Measurements from ENCODE around the gene LAPTM4A. TPM values are rescaled to one million over a fixed set of nuclear protein-coding genes. Genes with fewer than 3 reads are reported as not detected.

The LAPTM4A gene
- total and polyA plus RNA-seq, 9 donors = 170 to 843 (median 282) TPM

- H3K9me3 ChIP-seq = no peaks in the 10 kb centered on the region
- WGBS, 3 donors = 95% methylated on average over 5 of the region's 5 CpGs
- intact Hi-C loops (cut with DNase I) = no loop called here
- no peaks in the 10 kb centered on the region for H3K36me3 ChIP-seq
- no peak for DNase-seq
- H3K27me3 ChIP-seq = no peaks in the 10 kb centered on the region
- peaks cover 4% of the 10 kb centered on the region for H3K4me1 ChIP-seq (ENCODE audit: insufficient read depth)
- TF ChIP-seq EP300 (IDR thresholded peaks at IDR 0.05) = no peak
- TF ChIP-seq POLR2A (IDR thresholded peaks at IDR 0.05) = no peak
- no peak for TF ChIP-seq CTCF (IDR thresholded peaks at IDR 0.05)
- H3K27ac ChIP-seq = no peak overlapping the region
- H3K4me3 ChIP-seq = no peak overlapping the region
Observed at GRCh38 chr2:20061940-20062339, 10.5 kb upstream of the LAPTM4A start.

GRCh38 chr2:20061476-20061875 is 10.0 kb upstream of the LAPTM4A start:
- no peak for DNase-seq
- no peak overlapping the region for H3K4me3 ChIP-seq
- WGBS, 3 donors = 63 to 88% (median 63%) methylated on average over 3 of the region's 3 CpGs
- TF ChIP-seq POLR2A (IDR thresholded peaks at IDR 0.05) = no peak
- TF ChIP-seq CTCF (IDR thresholded peaks at IDR 0.05) = no peak
- TF ChIP-seq EP300 (IDR thresholded peaks at IDR 0.05) = no peak
- H3K4me1 ChIP-seq (ENCODE audit: insufficient read depth) = peaks cover 3% of the 10 kb centered on the region
- H3K27me3 ChIP-seq = no peaks in the 10 kb centered on the region
- no peaks in the 10 kb centered on the region for H3K9me3 ChIP-seq
- no peaks in the 10 kb centered on the region for H3K36me3 ChIP-seq
- no peak overlapping the region for H3K27ac ChIP-seq
- intact Hi-C loops (cut with DNase I) = no loop called here

- no peak for DNase-seq
- intact Hi-C loops (cut with DNase I) = no loop called here
- no peak for TF ChIP-seq CTCF (IDR thresholded peaks at IDR 0.05)
- no peak for TF ChIP-seq POLR2A (IDR thresholded peaks at IDR 0.05)
- no peak for TF ChIP-seq EP300 (IDR thresholded peaks at IDR 0.05)
- no peak overlapping the region for H3K27ac ChIP-seq
- H3K27me3 ChIP-seq = no peaks in the 10 kb centered on the region
- no peaks in the 10 kb centered on the region for H3K9me3 ChIP-seq
- 96 to 99% (median 98%) methylated on average over 1 of the region's 1 CpG for WGBS, 3 donors
- no peak overlapping the region for H3K4me3 ChIP-seq
- H3K36me3 ChIP-seq = no peaks in the 10 kb centered on the region
- no peaks in the 10 kb centered on the region for H3K4me1 ChIP-seq (ENCODE audit: insufficient read depth)
Observed at GRCh38 chr2:20060106-20060505, 8.7 kb upstream of the LAPTM4A start.

GRCh38 chr2:20057268-20057667 is 5.8 kb upstream of the LAPTM4A start:
- Histone ChIP-seq H3K4me3 (no peak overlapping the region), H3K27ac (no peak overlapping the region), H3K4me1 (ENCODE audit: insufficient read depth) (peaks cover 1% of the 10 kb centered on the region), H3K27me3 (no peaks in the 10 kb centered on the region), H3K9me3 (no peaks in the 10 kb centered on the region), H3K36me3 (no peaks in the 10 kb centered on the region)
- TF ChIP-seq EP300 (IDR thresholded peaks at IDR 0.05) = no peak
- TF ChIP-seq POLR2A (IDR thresholded peaks at IDR 0.05) = no peak
- no peak for TF ChIP-seq CTCF (IDR thresholded peaks at IDR 0.05)
- intact Hi-C loops (cut with DNase I) = no loop called here
- no peak for DNase-seq
- WGBS, 3 donors = 90 to 94% (median 91%) methylated on average over 1 of the region's 1 CpG

GRCh38 chr2:20054931-20055330 is 3.5 kb upstream of the LAPTM4A start:
- H3K4me1 ChIP-seq (ENCODE audit: insufficient read depth) = peaks cover 1% of the 10 kb centered on the region
- no peak overlapping the region for H3K27ac ChIP-seq
- H3K4me3 ChIP-seq = no peak overlapping the region
- TF ChIP-seq CTCF (IDR thresholded peaks at IDR 0.05) (no peak), EP300 (IDR thresholded peaks at IDR 0.05) (no peak), POLR2A (IDR thresholded peaks at IDR 0.05) (no peak)
- no peaks in the 10 kb centered on the region for H3K36me3 ChIP-seq
- no peaks in the 10 kb centered on the region for H3K9me3 ChIP-seq
- WGBS, 3 donors = 93 to 96% (median 95%) methylated on average over 3 of the region's 3 CpGs
- DNase-seq = no peak
- intact Hi-C loops (cut with DNase I) = no loop called here
- no peaks in the 10 kb centered on the region for H3K27me3 ChIP-seq
